Suprapubic skin (tissue), 4 donors: ENCODE measurements around the gene GHITM. TPM values are rescaled to one million over a fixed set of nuclear protein-coding genes. Genes with fewer than 3 reads are reported as not detected.
A peak's percentile ranks its signal among the peaks of the same experiment; 100 is the strongest.
"Not testable (repeated sequence)": the region's sequence is repeated elsewhere in the genome, so short reads cannot be mapped to it uniquely, and the experiment has no call there.

Experiments
- DNase-seq, 2 donors: peaks; one replicate each; pipeline ENCODE4 v3.0.0-alpha.2; 2019; ENCODE audit warnings: low spot score in 2 of 2
- H3K27ac ChIP-seq: fragments of 200-600 bp; sonication (generic); one replicate; pipeline ENCODE4 v1.5.1; 2019
- H3K27me3 ChIP-seq: fragments of 200-600 bp; sonication (generic); one replicate; pipeline ENCODE4 v1.5.1; 2019
- H3K36me3 ChIP-seq: fragments of 200-600 bp; sonication (generic); one replicate; pipeline ENCODE4 v1.5.1; 2019
- H3K4me1 ChIP-seq: fragments of 200-600 bp; sonication (generic); one replicate; pipeline ENCODE4 v1.5.1; 2019
- H3K4me3 ChIP-seq: fragments of 200-600 bp; sonication (generic); one replicate; pipeline ENCODE4 v1.5.1; 2019; ENCODE audit warnings: mild to moderate bottlenecking
- H3K9me3 ChIP-seq: fragments of 200-600 bp; sonication (generic); one replicate; pipeline ENCODE4 v1.5.1; 2019
- EP300 ChIP-seq: sonication (generic); formaldehyde crosslinking; IDR thresholded peaks from one replicate; pipeline ENCODE4 v1.6.1; 2017; ENCODE audit warnings: antibody characterized with exemption
- POLR2A ChIP-seq, 2 donors: fragments of 450-650 bp; IDR thresholded peaks; one replicate each; pipeline ENCODE4 v1.6.1; 2017; ENCODE audit warnings: antibody characterized with exemption in 2 of 2, mild to moderate bottlenecking in 2 of 2, moderate library complexity in 2 of 2
- POLR2AphosphoS5 ChIP-seq, 3 donors: sonication (generic); formaldehyde crosslinking; IDR thresholded peaks; one replicate each; pipeline ENCODE4 v1.6.1; 2017; ENCODE audit warnings: antibody characterized with exemption in 3 of 3
- WGBS: methylation state at CpG from one replicate; pipeline ENCODE4 v1.1.5; 2018; 5-methylcytosine and 5-hydroxymethylcytosine counted together
- total RNA-seq, 4 donors: library from RNA; depleted of rRNA; stranded (reverse); fragments of >200 nt; gene quantifications; one replicate each; pipeline ENCODE4 v1.1.0, GENCODE V29; 2016
- TF ChIP-seq, protein P1 (sequence below), 2 donors: fragments of 200-600 bp in 1 of 2; fragments of 450-650 bp in 1 of 2; sonication (generic) in 1 of 2; IDR thresholded peaks; one replicate each; pipeline ENCODE4 v1.5.1; 2016 to 2019; ENCODE audit warnings: antibody characterized with exemption in 2 of 2, mild to moderate bottlenecking in 1 of 2, moderate library complexity in 1 of 2

GHITM gene
- total RNA-seq, 4 donors from 2014 or later = 91.2 to 132 (median 125) TPM

GRCh38 chr10:84179059-84179710 is 39.9 kb downstream of the GHITM start:
- Histone ChIP-seq H3K4me3 (no peak overlapping the region), H3K9me3 (no peaks in the 10 kb centered on the region), H3K36me3 (no peaks in the 10 kb centered on the region), H3K27me3 (no peaks in the 10 kb centered on the region), H3K27ac (peak overlapping the region; percentile 82), H3K4me1 (peaks cover 30% of the 10 kb centered on the region)
- WGBS = 26% methylated on average over 12 of the region's 12 CpGs
- TF ChIP-seq, protein P1, sequence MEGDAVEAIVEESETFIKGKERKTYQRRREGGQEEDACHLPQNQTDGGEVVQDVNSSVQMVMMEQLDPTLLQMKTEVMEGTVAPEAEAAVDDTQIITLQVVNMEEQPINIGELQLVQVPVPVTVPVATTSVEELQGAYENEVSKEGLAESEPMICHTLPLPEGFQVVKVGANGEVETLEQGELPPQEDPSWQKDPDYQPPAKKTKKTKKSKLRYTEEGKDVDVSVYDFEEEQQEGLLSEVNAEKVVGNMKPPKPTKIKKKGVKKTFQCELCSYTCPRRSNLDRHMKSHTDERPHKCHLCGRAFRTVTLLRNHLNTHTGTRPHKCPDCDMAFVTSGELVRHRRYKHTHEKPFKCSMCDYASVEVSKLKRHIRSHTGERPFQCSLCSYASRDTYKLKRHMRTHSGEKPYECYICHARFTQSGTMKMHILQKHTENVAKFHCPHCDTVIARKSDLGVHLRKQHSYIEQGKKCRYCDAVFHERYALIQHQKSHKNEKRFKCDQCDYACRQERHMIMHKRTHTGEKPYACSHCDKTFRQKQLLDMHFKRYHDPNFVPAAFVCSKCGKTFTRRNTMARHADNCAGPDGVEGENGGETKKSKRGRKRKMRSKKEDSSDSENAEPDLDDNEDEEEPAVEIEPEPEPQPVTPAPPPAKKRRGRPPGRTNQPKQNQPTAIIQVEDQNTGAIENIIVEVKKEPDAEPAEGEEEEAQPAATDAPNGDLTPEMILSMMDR (IDR thresholded peaks at IDR 0.05) = no peak
- TF ChIP-seq POLR2AphosphoS5 (IDR thresholded peaks at IDR 0.05) = peak in 1 of 3 donors; percentile 63
- DNase-seq = peak in 1 of 2 donors; percentile 80

- H3K4me1 ChIP-seq = peaks cover 30% of the 10 kb centered on the region
- not testable (repeated sequence) for H3K27me3 ChIP-seq, H3K36me3 ChIP-seq, H3K4me3 ChIP-seq, H3K9me3 ChIP-seq, H3K27ac ChIP-seq, DNase-seq
- 89% methylated on average over 10 of the region's 22 CpGs for WGBS
Observed at GRCh38 chr10:84180386-84180785, 41.1 kb downstream of the GHITM start.

- WGBS = 83% methylated on average over 3 of the region's 5 CpGs
- Histone ChIP-seq H3K27ac (no peak overlapping the region), H3K4me3 (no peak overlapping the region), H3K36me3 (no peaks in the 10 kb centered on the region), H3K9me3 (no peaks in the 10 kb centered on the region), H3K27me3 (peaks cover 4% of the 10 kb centered on the region), H3K4me1 (peaks cover 25% of the 10 kb centered on the region)
- no peak for DNase-seq
- TF ChIP-seq POLR2A (IDR thresholded peaks at IDR 0.05) (no peak), POLR2AphosphoS5 (IDR thresholded peaks at IDR 0.05) (no peak), EP300 (no peak)
- TF ChIP-seq, protein P1 (IDR thresholded peaks at IDR 0.05) = no peak
Observed at GRCh38 chr10:84181631-84182030, 42.3 kb downstream of the GHITM start.

DNA sequence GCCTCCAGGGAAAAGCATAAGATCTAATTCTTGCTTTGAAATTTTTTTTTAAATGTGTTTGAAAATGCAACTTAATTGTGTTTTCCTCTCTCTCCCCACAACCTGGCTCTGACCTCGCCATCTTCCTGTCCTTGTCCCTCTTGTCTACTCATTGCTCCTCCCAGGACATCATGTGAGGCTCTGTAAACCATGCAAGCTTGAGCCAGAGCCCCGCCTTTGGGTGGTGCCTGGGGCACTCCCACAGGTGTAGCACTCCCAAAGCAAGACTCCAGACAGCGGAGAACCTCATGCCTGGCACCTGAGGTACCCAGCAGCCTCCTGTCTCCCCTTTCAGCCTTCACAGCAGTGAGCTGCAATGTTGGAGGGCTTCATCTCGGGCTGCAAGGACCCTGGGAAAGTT is 45.2 kb downstream of the GHITM start:
- no peaks in the 10 kb centered on the region for H3K9me3 ChIP-seq
- no peak for DNase-seq
- no peaks in the 10 kb centered on the region for H3K4me1 ChIP-seq
- no peak for TF ChIP-seq POLR2AphosphoS5 (IDR thresholded peaks at IDR 0.05)
- no peak for TF ChIP-seq EP300
- no peak for TF ChIP-seq POLR2A (IDR thresholded peaks at IDR 0.05)
- TF ChIP-seq, protein P1 (IDR thresholded peaks at IDR 0.05) = no peak
- 28% methylated on average over 3 of the region's 4 CpGs for WGBS
- H3K36me3 ChIP-seq = no peaks in the 10 kb centered on the region
- no peak overlapping the region for H3K4me3 ChIP-seq
- peaks cover 4% of the 10 kb centered on the region for H3K27me3 ChIP-seq
- H3K27ac ChIP-seq = no peak overlapping the region

DNA sequence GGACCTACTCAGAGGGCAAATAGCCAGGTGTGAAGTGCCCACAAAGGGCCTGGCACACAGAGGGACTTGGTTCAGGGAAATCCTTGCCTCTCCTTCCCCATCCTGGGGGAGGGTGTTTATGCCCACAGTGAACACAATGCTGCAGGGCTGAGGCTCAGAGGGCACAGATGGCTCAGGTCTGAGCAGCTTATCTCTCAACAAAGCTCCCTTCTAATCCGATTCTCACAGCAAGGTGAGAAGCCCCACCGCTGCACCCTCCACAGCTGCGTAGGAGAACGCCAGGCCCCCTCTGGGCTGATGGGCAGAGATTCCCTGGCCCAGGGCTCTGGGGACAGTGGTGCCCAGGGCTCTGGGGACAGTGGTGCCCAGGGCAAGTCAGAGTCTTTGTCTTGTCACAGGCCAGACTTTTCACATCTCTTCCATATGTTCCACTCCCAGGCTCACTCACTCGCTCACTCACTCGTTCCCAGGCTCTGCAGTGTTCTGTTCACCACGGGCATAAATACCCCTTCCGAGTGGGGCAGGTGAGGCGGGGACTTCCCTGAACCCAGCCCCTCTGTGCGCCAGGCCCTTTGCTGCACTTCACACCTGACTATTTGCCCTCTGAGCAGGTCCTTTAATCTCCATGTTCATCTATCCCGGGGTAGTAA is 46.3 kb downstream of the GHITM start:
- TF ChIP-seq, protein P1 (IDR thresholded peaks at IDR 0.05) = no peak
- TF ChIP-seq POLR2AphosphoS5 (IDR thresholded peaks at IDR 0.05) = no peak
- no peak for TF ChIP-seq POLR2A (IDR thresholded peaks at IDR 0.05)
- no peak for TF ChIP-seq EP300
- Histone ChIP-seq H3K4me3 (no peak overlapping the region), H3K4me1 (peaks cover 2% of the 10 kb centered on the region), H3K9me3 (no peaks in the 10 kb centered on the region), H3K27me3 (peaks cover 4% of the 10 kb centered on the region), H3K27ac (no peak overlapping the region), H3K36me3 (no peaks in the 10 kb centered on the region)
- WGBS = 55% methylated on average over 11 of the region's 11 CpGs
- no peak for DNase-seq
